Neural progenitor cell (in vitro differentiated cells): ENCODE measurements around the gene TEX19. TPM values are rescaled to one million over a fixed set of nuclear protein-coding genes. Genes with fewer than 3 reads are reported as not detected.

Source experiments
- DNase-seq: peaks from one replicate; pipeline ENCODE4 v3.0.0-alpha.2; 2016; ENCODE audit warnings: low spot score
- H2AFZ ChIP-seq: fragments of 200-600 bp; sonication (generic); replicated peaks from 2 replicates; pipeline ENCODE4 v1.6.1; 2016; ENCODE audit warnings: antibody characterized with exemption
- H3F3A ChIP-seq: fragments of 200-600 bp; sonication (generic); 2 replicates; pipeline ENCODE4 v1.6.1; 2016; ENCODE audit warnings: antibody characterized with exemption, low read depth
- H3K27ac ChIP-seq: fragments of 200-600 bp; sonication (generic); 2 replicates; pipeline ENCODE4 v1.5.1; 2016; ENCODE audit warnings: mild to moderate bottlenecking
- H3K27me3 ChIP-seq: fragments of 200-600 bp; sonication (generic); 2 replicates; pipeline ENCODE4 v1.6.1; 2016; ENCODE audit warnings: mild to moderate bottlenecking, moderate library complexity
- H3K36me3 ChIP-seq: fragments of 200-600 bp; sonication (generic); 2 replicates; pipeline ENCODE4 v1.5.1; 2016
- H3K4me1 ChIP-seq: fragments of 200-600 bp; sonication (generic); 2 replicates; pipeline ENCODE4 v1.6.1; 2016; ENCODE audit warnings: mixed run types
- H3K4me2 ChIP-seq: fragments of 200-600 bp; sonication (generic); 2 replicates; pipeline ENCODE4 v1.6.1; 2016
- H3K4me3 ChIP-seq: fragments of 200-600 bp; sonication (generic); 2 replicates; pipeline ENCODE4 v1.5.1; 2016
- H3K79me2 ChIP-seq: fragments of 200-600 bp; sonication (generic); 2 replicates; pipeline ENCODE4 v1.6.1; 2016; ENCODE audit warnings: low read depth
- H3K9ac ChIP-seq: fragments of 200-600 bp; sonication (generic); 2 replicates; pipeline ENCODE4 v1.6.1; 2016
- H3K9me3 ChIP-seq: fragments of 200-600 bp; sonication (generic); 2 replicates; pipeline ENCODE4 v1.5.1; 2016; ENCODE audit warnings: low read depth
- H4K20me1 ChIP-seq: fragments of 200-600 bp; sonication (generic); 2 replicates; pipeline ENCODE4 v1.6.1; 2016; ENCODE audit warnings: low read depth
- H3K27ac Mint-ChIP-seq: 3 replicates; pipeline ENCODE4 v1.8.0; 2021; ENCODE audit warnings: mixed read lengths
- H3K27me3 Mint-ChIP-seq: 2 replicates; pipeline ENCODE4 v1.8.0; 2022; ENCODE audit warnings: low read depth, mild to moderate bottlenecking, inconsistent platforms, moderate library complexity, mixed read lengths; ENCODE audit not compliant: insufficient read depth
- H3K36me3 Mint-ChIP-seq: 3 replicates; pipeline ENCODE4 v1.8.0; 2021; ENCODE audit warnings: mixed read lengths
- H3K4me1 Mint-ChIP-seq: 3 replicates; pipeline ENCODE4 v1.8.0; 2021; ENCODE audit warnings: mixed read lengths
- H3K4me3 Mint-ChIP-seq: 3 replicates; pipeline ENCODE4 v1.8.0; 2021; ENCODE audit warnings: mild to moderate bottlenecking, moderate library complexity, mixed read lengths
- H3K9me3 Mint-ChIP-seq: 3 replicates; pipeline ENCODE4 v1.8.0; 2020; ENCODE audit warnings: mixed read lengths
- CTCF ChIP-seq: fragments of 200-600 bp; sonication (generic); IDR thresholded peaks from 2 replicates; pipeline ENCODE4 v1.5.1; 2017; ENCODE audit warnings: antibody characterized with exemption, mild to moderate bottlenecking
- EZH2 ChIP-seq: fragments of 200-600 bp; sonication (generic); IDR thresholded peaks from 2 replicates; pipeline ENCODE4 v1.6.1; 2017; ENCODE audit warnings: antibody characterized with exemption, mild to moderate bottlenecking, moderate library complexity
- EZH2phosphoT487 ChIP-seq: fragments of 200-600 bp; sonication (generic); IDR thresholded peaks from 2 replicates; pipeline ENCODE4 v1.6.1; 2017; ENCODE audit warnings: antibody characterized with exemption
- total RNA-seq: library from RNA; depleted of rRNA; stranded (reverse); fragments of >200 nt; gene quantifications from 2 replicates; pipeline ENCODE4 v1.2.3, GENCODE V29; 2015; ENCODE audit warnings: low replicate concordance

TEX19 gene
- total RNA-seq, 1 donor from 2014 or later: not detected

- Mint-ChIP-seq H3K9me3 (no peaks in the 10 kb centered on the region), H3K27ac (peak overlapping the region; percentile 79), H3K4me3 (peak overlapping the region; percentile 60), H3K36me3 (no peaks in the 10 kb centered on the region), H3K27me3 (peaks cover 12% of the 10 kb centered on the region), H3K4me1 (peaks cover 20% of the 10 kb centered on the region)
- Histone ChIP-seq H3K27ac (no peak overlapping the region), H3K9ac (no peak overlapping the region), H3K79me2 (no peaks in the 10 kb centered on the region), H3K9me3 (no peaks in the 10 kb centered on the region), H3K4me1 (peaks cover 16% of the 10 kb centered on the region), H3K27me3 (peaks cover 50% of the 10 kb centered on the region), H3K36me3 (no peaks in the 10 kb centered on the region), H3K4me2 (peak overlapping the region; percentile 31), H2AFZ (peak overlapping the region; percentile 58), H3F3A (no peaks in the 10 kb centered on the region), H4K20me1 (no peaks in the 10 kb centered on the region), H3K4me3 (no peak overlapping the region)
- TF ChIP-seq EZH2phosphoT487: no peak
- TF ChIP-seq CTCF: no peak
- no peak for TF ChIP-seq EZH2
- DNase-seq: no peak
These were observed 31.3 kb upstream of the TEX19 start for GRCh38 chr17:82327757-82328140.

- H3K27ac Mint-ChIP-seq: no peak overlapping the region
- H3K4me3 Mint-ChIP-seq: peak overlapping the region; percentile 60
- no peak overlapping the region for H3K4me3 ChIP-seq
- no peaks in the 10 kb centered on the region for H3F3A ChIP-seq
- no peaks in the 10 kb centered on the region for H3K36me3 Mint-ChIP-seq
- no peaks in the 10 kb centered on the region for H3K9me3 Mint-ChIP-seq
- no peak overlapping the region for H3K9ac ChIP-seq
- H3K4me2 ChIP-seq: peak overlapping the region; percentile 31
- H3K79me2 ChIP-seq: no peaks in the 10 kb centered on the region
- peaks cover 57% of the 10 kb centered on the region for H3K27me3 ChIP-seq
- no peak overlapping the region for H2AFZ ChIP-seq
- TF ChIP-seq EZH2phosphoT487: no peak
- no peak for TF ChIP-seq CTCF
- TF ChIP-seq EZH2: no peak
- H3K27me3 Mint-ChIP-seq: peaks cover 16% of the 10 kb centered on the region
- no peaks in the 10 kb centered on the region for H3K36me3 ChIP-seq
- no peaks in the 10 kb centered on the region for H4K20me1 ChIP-seq
- no peaks in the 10 kb centered on the region for H3K9me3 ChIP-seq
- peaks cover 23% of the 10 kb centered on the region for H3K4me1 Mint-ChIP-seq
- H3K4me1 ChIP-seq: peaks cover 22% of the 10 kb centered on the region
- H3K27ac ChIP-seq: no peak overlapping the region
- no peak for DNase-seq
These were observed 30.7 kb upstream of the TEX19 start for GRCh38 chr17:82328141-82328993.

DNA sequence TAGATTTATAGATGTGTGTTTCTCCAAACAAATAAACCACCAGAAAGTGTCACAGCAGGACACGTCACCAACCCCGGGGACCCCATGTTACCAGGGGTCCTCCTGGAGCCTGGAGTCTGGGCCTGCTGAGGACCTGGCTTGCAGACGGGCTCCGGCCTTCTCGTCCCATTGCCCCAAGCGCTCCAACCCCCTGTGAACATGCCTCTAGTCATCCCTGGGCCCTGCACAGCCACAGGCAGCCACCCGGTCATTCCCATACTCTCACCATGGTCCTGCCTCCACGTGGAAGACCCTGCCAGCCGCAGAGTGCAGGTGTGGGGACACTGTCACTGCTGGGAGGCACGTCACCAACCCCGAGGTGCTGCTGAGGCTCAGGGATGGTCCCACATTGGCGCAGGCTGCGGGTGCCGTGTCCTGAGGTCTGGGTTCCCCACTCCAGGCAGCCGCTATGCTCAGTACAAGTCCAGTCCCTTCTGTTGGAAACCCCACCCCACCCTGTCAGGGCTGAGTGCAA, 30.0 kb upstream of the TEX19 start:
- Histone ChIP-seq H3K9me3 (no peaks in the 10 kb centered on the region), H3F3A (no peaks in the 10 kb centered on the region), H3K9ac (no peak overlapping the region), H3K4me3 (no peak overlapping the region), H4K20me1 (no peaks in the 10 kb centered on the region), H3K27me3 (peaks cover 63% of the 10 kb centered on the region), H3K4me2 (no peak overlapping the region), H3K4me1 (peaks cover 29% of the 10 kb centered on the region), H3K36me3 (no peaks in the 10 kb centered on the region), H2AFZ (no peak overlapping the region), H3K27ac (no peak overlapping the region), H3K79me2 (no peaks in the 10 kb centered on the region)
- H3K36me3 Mint-ChIP-seq: no peaks in the 10 kb centered on the region
- H3K4me3 Mint-ChIP-seq: no peak overlapping the region
- no peak overlapping the region for H3K27ac Mint-ChIP-seq
- H3K4me1 Mint-ChIP-seq: peaks cover 23% of the 10 kb centered on the region
- DNase-seq: no peak
- no peaks in the 10 kb centered on the region for H3K9me3 Mint-ChIP-seq
- H3K27me3 Mint-ChIP-seq: peaks cover 17% of the 10 kb centered on the region
- TF ChIP-seq EZH2phosphoT487: no peak
- TF ChIP-seq EZH2: no peak
- TF ChIP-seq CTCF: no peak
